NCI-H1105 treated with DMSO at 0.1 percent for 48 hours (cell line): ENCODE measurements around the gene COL23A1.

ENCODE experiments used
- DNase-seq: peaks from one replicate; lab custom pipeline; 2025; lab: John Stamatoyannopoulos, UW

Gene COL23A1

DNA sequence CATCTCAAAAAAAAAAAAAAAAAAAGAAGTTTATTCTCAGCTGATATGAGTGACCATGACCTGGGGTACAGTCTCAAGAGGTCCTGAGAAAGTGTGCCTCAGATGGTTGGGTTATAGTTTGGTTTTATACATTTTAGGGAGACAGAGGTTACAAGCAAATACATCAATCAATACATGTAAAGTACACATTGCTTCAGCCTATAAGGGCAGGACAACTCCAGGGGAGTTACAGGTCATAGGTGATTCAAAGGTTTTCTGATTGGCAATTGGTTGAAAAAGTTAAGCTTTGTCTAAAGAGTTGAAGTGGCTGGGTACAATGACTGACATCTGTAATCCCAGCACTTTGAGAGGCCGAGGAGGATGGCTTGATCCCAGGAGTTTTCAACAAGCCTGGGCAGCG is 400.8 kb downstream of the COL23A1 start:
- DNase-seq: no peak
